Activated CD4-positive, CD25-positive, alpha-beta regulatory T cell treated with anti-CD3 and anti-CD28 coated beads, Interleukin-2, amount 50 U/mL, for 16 hours (primary cell): ENCODE data around the gene PLCH1.

ENCODE experiments used
- DNase-seq: peaks from one replicate; pipeline ENCODE4 v3.0.0-alpha.2; 2020; ENCODE audit warnings: low read depth, low spot score

The PLCH1 gene

DNA sequence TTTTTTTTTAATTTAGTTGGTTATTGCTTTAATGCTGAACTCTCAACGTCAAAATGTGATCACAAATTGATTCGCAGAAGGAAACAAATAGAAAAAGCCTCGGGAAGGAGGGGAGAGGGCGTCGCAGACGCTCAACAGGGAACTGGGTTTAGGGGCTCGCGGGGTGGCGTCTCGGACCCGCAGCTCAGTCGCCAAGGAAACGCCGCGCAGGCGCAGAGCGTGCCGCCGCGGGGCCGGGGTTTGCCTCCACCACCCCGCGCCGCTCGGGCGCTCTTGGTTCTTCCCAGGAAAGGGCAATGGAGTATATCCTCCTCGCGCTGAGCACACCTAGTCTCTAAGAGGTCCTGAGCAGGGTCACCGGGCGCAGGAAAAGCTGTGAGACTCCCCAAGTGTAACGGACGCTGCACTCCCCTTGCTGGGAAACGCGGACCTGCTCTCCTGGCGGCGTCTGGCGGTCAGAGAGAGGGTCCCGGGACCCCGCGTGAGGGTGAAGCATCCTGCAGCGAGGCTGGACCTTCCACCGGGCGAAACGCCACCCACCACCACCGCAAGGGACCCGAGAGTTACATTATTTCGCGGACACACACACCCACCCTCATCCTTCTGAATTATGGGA is 753 bp downstream of the PLCH1 start:
- DNase-seq = no peak

DNA sequence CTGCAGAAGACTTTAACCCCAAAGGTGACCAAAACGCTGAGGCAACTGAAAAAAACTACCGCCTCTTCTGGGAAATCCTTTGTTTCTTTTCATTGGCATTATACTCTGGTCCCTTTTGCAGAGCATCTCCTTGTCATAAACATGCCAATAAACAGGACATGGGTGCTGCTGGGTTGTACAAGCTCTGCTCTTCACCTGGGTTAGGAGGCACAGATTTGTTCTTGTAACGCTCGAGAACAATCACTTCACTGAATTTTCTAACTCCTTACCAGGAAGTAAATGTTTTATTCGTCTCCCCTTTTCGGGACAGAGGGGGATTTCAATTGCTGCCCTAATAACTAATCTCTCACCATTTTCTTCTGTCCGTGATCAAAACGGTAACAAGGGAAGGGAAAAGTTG is 1.3 kb downstream of the PLCH1 start:
- DNase-seq = no peak

GRCh38 chr3:155742349-155742965 is 2.4 kb downstream of the PLCH1 start:
- no peak for DNase-seq

GRCh38 chr3:155741603-155742002 is 3.3 kb downstream of the PLCH1 start:
- DNase-seq = no peak

DNA sequence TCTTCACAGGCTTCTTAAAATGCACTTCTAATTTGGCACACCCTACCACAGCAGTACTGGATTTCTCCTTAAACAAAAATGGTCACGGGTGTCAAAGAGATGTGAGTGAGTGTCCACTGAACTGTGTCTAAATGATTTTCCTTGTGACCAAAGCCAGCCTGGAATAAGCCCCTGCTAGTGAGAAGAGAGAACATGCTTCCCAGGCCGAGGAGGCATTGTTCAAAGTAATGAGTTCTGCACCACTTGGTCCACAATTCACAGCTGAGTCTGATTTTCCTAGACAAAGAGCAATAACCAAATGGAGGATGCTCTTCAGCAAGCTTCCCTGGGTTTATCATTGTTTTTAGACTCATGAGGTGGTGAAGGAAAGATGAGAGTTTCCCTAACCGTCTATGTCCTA is 3.8 kb downstream of the PLCH1 start:
- no peak for DNase-seq

- DNase-seq = no peak
These were observed 5.7 kb downstream of the PLCH1 start for GRCh38 chr3:155739154-155739553.

DNA sequence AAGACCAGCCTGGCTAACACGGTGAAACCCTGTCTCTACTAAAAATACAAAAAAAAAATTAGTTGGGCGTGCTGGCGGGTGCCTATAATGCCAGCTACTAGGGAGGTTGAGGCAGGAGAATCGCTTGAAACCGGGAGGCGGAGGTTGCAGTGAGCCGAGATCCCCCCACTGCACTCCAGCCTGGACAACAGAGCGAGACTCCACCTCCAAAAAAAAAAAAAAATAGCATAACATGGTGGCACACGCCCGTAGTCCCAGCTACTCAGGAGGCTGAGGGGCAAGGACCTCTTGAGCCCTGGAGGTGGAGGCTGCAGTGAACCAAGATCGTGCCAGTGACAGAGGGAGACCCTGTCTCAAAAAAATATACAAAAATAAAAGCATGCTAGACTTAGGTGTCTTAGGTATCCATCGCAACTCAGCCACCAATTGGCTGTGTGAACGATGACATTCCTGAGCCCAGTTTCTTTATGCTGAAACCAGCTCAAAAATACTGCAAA is 6.2 kb downstream of the PLCH1 start:
- DNase-seq = no peak

DNA sequence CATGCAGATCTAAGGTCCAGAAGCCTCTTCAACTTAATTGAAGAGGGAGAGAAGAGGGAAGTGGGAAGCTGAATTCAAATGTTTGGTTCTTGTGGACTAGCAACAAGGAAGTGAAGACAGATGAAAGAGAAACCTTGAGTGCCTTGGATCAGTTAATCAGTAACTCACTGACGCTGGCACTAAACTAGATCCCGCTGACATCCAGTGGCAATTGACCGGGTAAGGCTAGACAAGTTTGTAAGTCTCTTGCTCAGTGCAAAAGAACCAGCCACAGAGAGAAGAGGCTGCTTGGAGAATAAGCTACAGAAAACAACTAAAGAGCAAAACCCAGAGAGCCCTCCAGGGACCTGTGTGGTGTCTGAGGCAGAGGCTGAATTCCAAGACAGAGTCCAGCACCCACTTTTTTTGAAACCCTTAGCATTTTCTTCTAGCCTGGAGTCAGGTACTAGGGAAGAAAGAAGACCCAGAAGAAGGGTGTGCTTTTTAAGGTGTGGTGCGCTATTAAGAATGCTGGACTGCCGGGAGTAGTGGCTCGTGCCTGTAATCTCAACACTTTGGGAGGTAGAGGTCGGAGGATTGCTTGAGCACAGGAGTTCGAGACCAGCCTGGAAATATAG is 6.9 kb downstream of the PLCH1 start:
- DNase-seq = no peak

- no peak for DNase-seq
These were observed 8.5 kb downstream of the PLCH1 start for GRCh38 chr3:155736381-155736780.

DNA sequence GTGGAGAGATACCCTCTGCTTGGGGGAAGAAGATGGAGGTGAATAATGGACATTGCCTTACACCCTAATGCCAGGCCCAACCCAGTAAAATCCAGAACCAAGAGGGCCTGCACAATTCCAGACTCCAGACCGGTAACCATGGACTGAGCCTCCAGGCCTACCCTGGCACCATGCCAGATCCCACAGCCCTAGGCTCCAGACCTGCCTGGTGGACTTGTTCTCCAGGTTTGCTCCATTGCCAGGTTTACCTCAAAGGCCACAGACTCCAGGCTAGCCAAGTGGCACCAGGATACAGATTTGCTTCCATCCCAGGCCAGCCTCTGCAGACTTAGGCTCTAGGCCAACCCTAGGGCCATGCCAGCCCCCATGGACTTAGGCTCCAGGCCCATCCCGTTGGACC is 14.0 kb downstream of the PLCH1 start:
- no peak for DNase-seq

GRCh38 chr3:155727836-155728235 is 17.0 kb downstream of the PLCH1 start:
- no peak for DNase-seq

DNA sequence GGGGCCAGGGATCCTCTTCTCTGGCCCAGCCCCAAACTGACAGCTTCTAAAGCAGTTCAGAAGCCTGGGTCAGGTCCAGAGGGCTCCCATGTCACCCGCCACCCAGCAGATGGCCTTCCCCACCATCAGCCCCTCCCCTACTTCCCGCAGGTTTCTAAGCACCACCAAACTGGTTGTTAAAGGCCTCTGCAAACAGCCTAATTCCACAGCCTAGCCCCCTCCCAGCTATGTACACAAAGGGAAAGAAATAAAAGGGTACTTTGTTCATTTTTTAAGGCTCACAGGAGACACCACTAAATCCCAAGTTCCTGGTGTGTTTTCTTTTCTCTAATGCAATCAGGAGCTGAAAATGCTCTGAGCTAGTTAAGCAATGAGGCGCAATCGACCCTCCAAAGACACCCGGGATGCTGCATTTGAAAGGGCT is 30.6 kb downstream of the PLCH1 start:
- DNase-seq = no peak

DNA sequence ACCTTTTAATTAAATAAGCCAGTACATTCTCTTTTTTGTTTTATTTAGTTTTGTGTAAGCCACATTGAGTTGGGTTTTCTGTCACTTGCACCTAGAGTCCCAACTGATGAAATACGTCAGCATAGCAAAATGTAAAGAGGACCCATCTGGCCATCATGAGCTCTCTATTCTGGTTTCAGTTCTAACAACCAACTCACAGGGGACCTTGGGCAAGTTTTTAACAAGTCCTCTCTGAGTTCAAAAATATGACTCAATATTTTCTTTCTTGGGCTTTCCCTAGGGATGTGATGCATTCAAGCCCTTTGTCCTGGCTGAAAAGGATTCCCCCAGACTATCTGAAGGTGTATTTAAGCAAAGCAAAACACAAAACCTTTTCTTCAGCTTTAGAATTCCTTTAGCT is 32.9 kb downstream of the PLCH1 start:
- no peak for DNase-seq

DNA sequence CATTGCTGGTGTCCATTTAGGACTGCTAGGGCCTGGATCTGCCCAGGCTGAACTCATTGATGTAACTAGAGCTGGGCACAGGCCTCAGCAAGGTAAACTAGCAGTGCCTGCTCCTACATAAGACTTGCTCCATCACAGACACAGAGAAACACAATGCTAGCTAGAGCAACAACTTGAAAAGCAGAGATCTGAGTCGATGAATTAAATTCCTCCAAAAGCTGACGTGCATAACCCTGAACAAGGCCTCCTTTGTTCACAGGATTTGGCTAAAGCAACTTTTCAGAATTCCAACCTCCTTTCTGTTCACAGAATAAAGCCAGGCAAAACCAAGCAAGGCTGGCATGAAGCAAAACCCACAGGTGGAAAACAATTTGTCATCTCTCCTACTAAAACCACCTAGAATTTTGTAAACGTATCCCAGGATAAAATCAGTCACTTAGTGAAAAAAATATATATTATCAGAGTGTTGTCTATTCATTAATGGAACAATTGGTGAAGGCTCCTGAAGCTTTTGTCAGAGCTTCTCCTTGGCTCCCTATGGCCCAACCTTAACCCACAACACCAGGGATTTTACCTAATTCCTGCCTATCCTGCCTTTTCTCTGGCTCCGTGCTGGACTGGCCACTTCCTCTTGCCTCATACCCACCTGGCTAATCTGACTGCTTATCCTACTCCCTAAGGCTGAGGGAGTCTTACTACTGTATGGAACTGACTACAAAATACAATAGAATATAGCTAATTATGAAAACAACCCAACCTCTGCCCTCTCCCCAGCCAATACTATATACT is 39.9 kb downstream of the PLCH1 start:
- DNase-seq = no peak

- DNase-seq = no peak
These were observed 40.8 kb downstream of the PLCH1 start for GRCh38 chr3:155704061-155704460.

DNA sequence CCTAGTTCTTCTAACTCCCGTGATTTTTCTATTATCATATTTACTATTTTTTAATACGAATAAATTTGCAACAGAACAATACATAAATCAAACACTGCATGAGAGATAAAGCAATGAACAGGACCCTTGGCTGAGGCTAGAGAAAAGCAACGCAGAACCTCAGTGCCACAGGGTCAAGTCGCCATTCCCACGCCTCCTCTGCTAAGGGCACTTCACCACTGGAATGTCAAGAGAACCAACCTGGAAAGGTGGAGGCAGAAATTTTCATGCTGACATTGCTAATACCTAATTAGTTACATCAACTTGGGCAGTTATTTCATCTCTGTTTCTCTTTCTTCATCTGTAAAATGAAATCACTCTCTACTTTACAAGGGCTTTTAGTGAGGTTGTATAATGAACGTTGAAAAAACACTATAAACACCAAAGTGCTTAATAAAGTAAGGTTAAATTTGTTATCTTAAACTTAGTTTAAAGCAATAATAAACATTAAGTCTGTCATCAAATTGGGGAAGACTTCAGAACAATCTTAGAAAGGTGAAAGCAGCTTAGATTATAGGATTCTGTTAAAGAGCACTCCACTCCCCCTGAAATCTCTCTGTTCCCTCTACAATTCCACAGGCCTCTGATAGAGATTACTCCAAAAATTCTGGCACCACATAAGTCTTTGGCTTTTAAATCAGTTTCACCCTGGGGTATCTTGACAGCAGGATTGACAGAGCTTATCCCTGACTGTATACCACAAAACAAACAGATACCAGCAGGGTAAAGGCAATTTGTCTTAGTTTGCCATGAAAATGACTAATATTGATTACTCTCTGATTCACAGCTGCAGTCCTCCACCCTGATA is 41.9 kb downstream of the PLCH1 start:
- no peak for DNase-seq

DNA sequence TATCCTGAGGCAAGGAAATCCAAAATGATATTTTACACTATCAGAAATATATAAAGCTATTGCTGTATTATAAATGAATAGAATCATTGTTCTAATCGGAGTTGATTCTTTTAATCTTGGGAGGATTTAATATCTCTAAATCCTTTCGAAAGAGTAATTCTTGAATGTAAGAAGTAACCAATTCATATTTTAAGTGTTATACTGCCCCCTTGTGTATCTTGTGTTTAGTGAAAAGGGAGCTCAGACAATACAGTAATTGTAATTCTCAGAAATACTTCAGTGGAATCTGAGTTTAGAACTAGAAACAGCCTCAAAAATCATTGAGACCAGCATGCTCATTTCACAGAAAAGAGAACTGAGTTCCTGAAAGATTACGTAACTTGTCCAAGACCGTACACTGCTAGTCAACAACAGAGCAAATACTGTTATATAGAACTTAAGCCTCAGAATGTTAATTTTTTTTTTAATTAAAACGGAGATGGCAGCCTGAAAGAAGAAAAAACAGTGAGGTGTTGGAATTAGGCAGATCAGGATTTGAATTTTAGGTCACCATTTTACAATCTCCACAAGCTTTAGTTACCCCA is 42.9 kb downstream of the PLCH1 start:
- DNase-seq = no peak

DNA sequence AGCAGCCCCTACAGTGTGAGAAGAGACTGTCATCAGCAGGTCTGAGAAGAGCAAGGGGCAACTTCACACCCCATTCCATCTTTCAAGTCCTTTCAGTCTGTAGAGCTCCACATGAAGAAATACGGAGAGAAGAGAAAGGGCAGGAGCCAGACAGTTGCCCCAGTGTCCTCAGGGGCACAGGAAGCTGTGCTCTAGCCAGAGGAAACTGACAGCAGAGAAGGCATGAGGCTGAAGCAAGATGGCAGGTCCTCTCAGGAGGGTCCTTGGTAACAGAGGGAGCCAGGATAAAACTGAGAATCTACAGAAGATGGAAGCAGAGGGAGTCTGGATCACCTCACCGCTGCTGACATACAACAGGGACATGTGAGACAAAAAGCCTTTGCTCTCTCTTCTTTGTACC is 47.3 kb downstream of the PLCH1 start:
- DNase-seq = no peak

DNA sequence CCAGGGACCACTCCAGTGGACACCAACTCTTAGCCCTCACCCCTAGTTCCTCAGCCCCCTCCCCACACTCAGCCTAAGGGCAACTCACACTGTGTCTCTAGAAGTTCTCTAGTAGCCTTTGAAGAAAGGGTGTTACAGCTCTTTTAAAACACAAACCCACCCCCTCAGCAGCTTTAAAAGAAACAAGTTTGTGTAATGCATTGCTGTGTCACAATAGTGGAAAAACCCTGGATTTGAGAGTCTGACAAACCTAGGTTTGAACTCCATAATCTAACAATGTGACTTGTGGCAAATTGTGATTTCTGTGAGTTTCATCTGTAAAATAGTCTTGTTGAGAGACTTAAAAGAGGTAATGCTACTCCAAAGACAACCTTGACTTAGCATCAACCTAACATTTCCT is 54.0 kb downstream of the PLCH1 start:
- no peak for DNase-seq

DNA sequence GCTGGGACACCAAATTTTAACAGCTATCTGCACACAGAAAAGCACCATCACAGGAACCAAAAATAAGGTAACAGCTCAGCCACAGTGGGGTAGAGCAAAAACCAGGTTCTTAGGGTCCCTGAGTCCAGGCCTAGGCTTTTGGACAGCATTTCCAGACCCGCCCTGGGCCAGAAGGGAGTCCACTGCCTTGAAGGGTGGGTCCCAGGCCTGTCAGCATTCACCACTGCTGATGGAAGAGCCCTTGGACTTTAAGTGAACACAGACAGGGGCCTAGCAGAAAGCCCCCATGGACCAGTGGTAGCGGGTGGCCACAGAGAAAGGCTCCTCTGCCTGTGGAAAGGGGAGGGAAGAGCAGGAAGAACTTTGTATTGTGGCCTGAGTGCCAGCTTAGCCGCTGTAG is 56.4 kb downstream of the PLCH1 start:
- DNase-seq = no peak

DNA sequence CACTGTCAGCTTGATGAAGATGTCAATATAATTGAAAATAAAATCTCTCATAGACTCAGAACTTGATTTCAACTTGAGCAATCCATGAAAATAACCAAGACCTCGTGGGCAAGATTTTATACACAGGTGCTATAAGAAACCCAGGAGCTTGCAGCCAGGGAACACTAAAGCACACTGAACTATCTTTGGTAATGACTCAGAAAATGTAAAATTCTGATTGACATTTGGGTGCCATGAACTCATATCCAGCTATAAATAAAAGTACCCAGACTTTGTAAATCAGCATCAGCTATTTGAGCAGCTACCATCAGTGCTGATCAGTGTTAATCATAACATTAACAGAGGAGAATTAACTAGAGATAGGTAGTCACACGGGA is 61.5 kb downstream of the PLCH1 start:
- no peak for DNase-seq
